CD4-positive, CD25-positive, alpha-beta regulatory T cell (primary cell): Measurements from ENCODE around the gene ZKSCAN1. TPM values are rescaled to one million over a fixed set of nuclear protein-coding genes. Genes with fewer than 3 reads are reported as not detected.
"Not testable (repeated sequence)": the region's sequence is repeated elsewhere in the genome, so short reads cannot be mapped to it uniquely, and the experiment has no call there.

Source experiments
- ATAC-seq, 2 donors: fragments of 150-1000 bp; cut with Tn5 transposase; one replicate each; pipeline ENCODE4 v1.10.0; 2021; ENCODE audit warnings: low read depth in 2 of 2, moderate number of reproducible peaks in 2 of 2, moderate library complexity in 1 of 2
- DNase-seq, 3 donors: peaks; one replicate each; pipeline versions ENCODE4 v3.0.0 to v3.0.0-alpha.2; 2012 to 2022; ENCODE audit warnings: mixed read lengths in 1 of 3
- H3K27ac ChIP-seq: one replicate; pipeline ENCODE4 v1.7.0; 2013; ENCODE audit warnings: mild to moderate bottlenecking, low read length; ENCODE audit not compliant: insufficient read depth, poor library complexity, severe bottlenecking
- H3K27me3 ChIP-seq: one replicate; pipeline ENCODE4 v1.7.0; 2013; ENCODE audit warnings: low read length; ENCODE audit not compliant: control insufficient read depth, insufficient read depth
- H3K36me3 ChIP-seq: one replicate; pipeline ENCODE4 v1.7.0; 2013; ENCODE audit warnings: mild to moderate bottlenecking, low read length, moderate library complexity; ENCODE audit not compliant: control insufficient read depth, insufficient read depth
- H3K4me1 ChIP-seq: 2 replicates; pipeline ENCODE4 v1.7.0; 2013; ENCODE audit warnings: mild to moderate bottlenecking, low read length; ENCODE audit not compliant: insufficient read depth, control insufficient read depth, poor library complexity, severe bottlenecking
- H3K4me3 ChIP-seq: one replicate; pipeline ENCODE4 v1.7.0; 2013; ENCODE audit warnings: low read depth, mild to moderate bottlenecking, low read length, moderate library complexity
- H3K9me3 ChIP-seq, 2 experiments: 1 replicate in 1 of 2; 2 replicates in 1 of 2; pipeline ENCODE4 v1.7.0; 2013; ENCODE audit warnings: low read length in 2 of 2, mild to moderate bottlenecking in 1 of 2, moderate library complexity in 1 of 2; ENCODE audit not compliant: control insufficient read depth in 2 of 2
- H3K27ac Mint-ChIP-seq, 3 donors: one replicate each; pipeline ENCODE4 v1.8.0; 2020 to 2022; ENCODE audit warnings: mild to moderate bottlenecking in 3 of 3, mixed read lengths in 3 of 3, moderate library complexity in 2 of 3
- H3K27me3 Mint-ChIP-seq: one replicate; pipeline ENCODE4 v1.8.0; 2022; ENCODE audit warnings: mild to moderate bottlenecking, mixed read lengths
- H3K36me3 Mint-ChIP-seq: one replicate; pipeline ENCODE4 v1.8.0; 2020; ENCODE audit warnings: mixed read lengths
- H3K4me1 Mint-ChIP-seq, 4 donors: one replicate each; pipeline ENCODE4 v1.8.0; 2020 to 2022; ENCODE audit warnings: mixed read lengths in 4 of 4, mild to moderate bottlenecking in 1 of 4
- H3K4me3 Mint-ChIP-seq, 4 donors: one replicate each; pipeline ENCODE4 v1.8.0; 2020 to 2022; ENCODE audit warnings: mild to moderate bottlenecking in 4 of 4, mixed read lengths in 4 of 4, moderate library complexity in 3 of 4
- H3K9me3 Mint-ChIP-seq, 7 donors: one replicate each; pipeline ENCODE4 v1.8.0; 2020 to 2022; ENCODE audit warnings: mixed read lengths in 7 of 7, mild to moderate bottlenecking in 3 of 7, moderate library complexity in 2 of 7
- polyA plus RNA-seq, 4 donors: library from polyadenylated mRNA; unstranded; fragments of 300-500 nt; fragmentation: Illumina TruSeq; gene quantifications; one replicate each; pipeline ENCODE4 v1.2.3, GENCODE V29; 2021
- total RNA-seq: library from RNA; stranded (reverse); gene quantifications from one replicate; pipeline ENCODE4 v1.2.3, GENCODE V29; 2022

Gene ZKSCAN1
- total and polyA plus RNA-seq, 5 donors from 2014 or later, result 21.6 to 57.8 (median 27.2) TPM

DNA sequence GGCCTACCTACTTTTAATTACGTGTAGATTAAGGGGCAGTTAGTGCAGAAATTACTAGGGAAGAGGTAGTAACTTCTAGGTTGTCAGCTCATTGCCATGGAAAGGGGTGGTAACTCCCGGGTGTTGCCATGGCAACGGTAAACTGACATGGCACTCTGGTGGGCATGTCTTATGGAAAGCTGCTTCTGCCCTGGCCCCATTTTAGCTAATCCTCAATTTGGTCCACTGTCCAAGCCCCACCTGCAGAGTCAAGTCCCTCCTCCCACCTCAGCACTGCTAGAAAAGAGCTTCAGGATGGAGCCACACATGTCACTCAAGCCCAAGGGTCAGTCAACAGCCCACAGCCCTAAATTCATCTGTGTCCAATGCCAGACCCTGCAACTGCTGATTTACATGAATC is 7.5 kb upstream of the ZKSCAN1 start:
- Mint-ChIP-seq H3K27me3 (peaks cover 9% of the 10 kb centered on the region), H3K36me3 (no peaks in the 10 kb centered on the region), H3K4me3 (no peak overlapping the region), H3K27ac (peak overlapping the region in 1 of 3 donors; percentile 44), H3K4me1 (no peaks in the 10 kb centered on the region), H3K9me3 (no peaks in the 10 kb centered on the region)
- H3K27ac ChIP-seq, result no peak overlapping the region
- H3K36me3 ChIP-seq, result no peaks in the 10 kb centered on the region
- H3K4me3 ChIP-seq, result no peak overlapping the region
- ATAC-seq (no peak), DNase-seq (no peak)
- no peaks in the 10 kb centered on the region for H3K27me3 ChIP-seq
- H3K9me3 ChIP-seq, result no peaks in the 10 kb centered on the region
- H3K4me1 ChIP-seq, result no peaks in the 10 kb centered on the region

DNA sequence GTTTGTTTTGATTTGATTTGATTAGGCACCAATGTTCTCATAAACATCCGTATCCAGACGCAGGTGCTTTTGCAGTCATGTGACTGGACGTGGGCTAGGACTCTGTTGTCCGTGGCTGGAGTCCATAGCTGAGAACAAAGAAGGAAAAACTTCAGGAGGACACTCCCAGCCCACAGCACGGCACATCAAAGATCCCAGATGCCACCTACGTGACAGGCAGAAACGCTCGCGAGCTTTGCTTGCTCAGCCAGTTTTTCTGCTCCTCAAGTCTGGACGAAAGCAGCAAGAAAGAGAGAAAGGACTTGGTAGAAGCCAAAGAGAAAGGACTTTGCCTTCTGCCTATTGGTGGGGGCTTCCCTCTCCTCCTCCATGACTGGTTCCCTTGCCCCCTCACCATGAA is 6.9 kb upstream of the ZKSCAN1 start:
- Mint-ChIP-seq H3K4me1 (peaks cover 0 to 4% (median 0%) of the 10 kb centered on the region in 4 donors), H3K4me3 (no peak overlapping the region), H3K9me3 (no peaks in the 10 kb centered on the region), H3K27me3 (peaks cover 9% of the 10 kb centered on the region), H3K36me3 (no peaks in the 10 kb centered on the region), H3K27ac (no peak overlapping the region)
- no peaks in the 10 kb centered on the region for H3K4me1 ChIP-seq
- no peaks in the 10 kb centered on the region for H3K9me3 ChIP-seq
- DNase-seq, result no peak
- no peaks in the 10 kb centered on the region for H3K36me3 ChIP-seq
- H3K4me3 ChIP-seq, result no peak overlapping the region
- ATAC-seq, result no peak
- H3K27ac ChIP-seq, result no peak overlapping the region
- H3K27me3 ChIP-seq, result no peaks in the 10 kb centered on the region

DNA sequence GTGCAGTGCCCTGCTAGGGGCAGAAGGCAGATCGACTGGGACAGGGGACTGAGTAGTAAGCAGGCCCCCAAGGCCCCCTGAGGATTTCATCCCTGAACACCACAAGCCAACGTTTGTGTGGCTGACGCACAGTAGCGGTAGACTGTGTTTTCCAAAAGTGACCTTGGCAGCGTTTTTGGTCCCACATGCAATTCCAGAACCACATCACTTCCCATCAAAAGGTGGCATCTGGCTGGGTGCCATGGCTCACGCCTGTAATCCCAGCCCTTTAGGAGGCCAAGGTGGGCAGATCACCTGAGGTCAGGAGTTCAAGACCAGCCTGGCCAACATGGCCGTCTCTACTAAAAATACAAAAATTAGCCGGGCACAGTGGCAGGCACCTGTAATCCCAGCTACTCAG is 5.4 kb upstream of the ZKSCAN1 start:
- H3K36me3 ChIP-seq, H3K27ac Mint-ChIP-seq, H3K27ac ChIP-seq, H3K9me3 Mint-ChIP-seq, H3K4me3 Mint-ChIP-seq, H3K36me3 Mint-ChIP-seq, ATAC-seq, H3K4me1 ChIP-seq, H3K9me3 ChIP-seq, H3K4me1 Mint-ChIP-seq, DNase-seq, H3K27me3 Mint-ChIP-seq, H3K4me3 ChIP-seq, H3K27me3 ChIP-seq: not testable (repeated sequence)

DNA sequence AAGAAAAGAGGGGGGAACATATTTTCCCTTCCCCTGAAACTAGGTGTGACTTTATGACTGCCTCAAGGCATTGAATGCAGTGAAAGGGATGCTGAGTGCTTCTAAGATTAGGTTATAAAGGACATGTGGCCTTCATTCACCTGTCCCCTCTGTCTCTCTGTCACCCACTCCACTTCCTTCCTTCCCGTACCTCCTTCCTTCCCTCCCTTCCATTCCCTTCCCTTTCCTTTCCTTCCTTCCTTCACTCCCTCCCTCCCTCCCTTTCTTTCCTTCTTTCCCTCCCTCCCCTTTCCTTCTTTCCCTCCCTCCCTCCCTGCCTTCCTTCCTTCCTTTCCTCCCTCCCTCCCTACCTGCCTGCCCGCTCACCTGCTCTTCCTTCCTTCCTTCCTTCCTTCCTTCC is 4.5 kb upstream of the ZKSCAN1 start:
- ATAC-seq (no peak), DNase-seq (no peak)
- peaks cover 9% of the 10 kb centered on the region for H3K27me3 Mint-ChIP-seq
- H3K9me3 Mint-ChIP-seq, result no peaks in the 10 kb centered on the region
- no peak overlapping the region for H3K4me3 Mint-ChIP-seq
- no peaks in the 10 kb centered on the region for H3K9me3 ChIP-seq
- H3K4me1 Mint-ChIP-seq, result peaks cover 0 to 12% (median 5%) of the 10 kb centered on the region in 4 donors
- no peak overlapping the region for H3K4me3 ChIP-seq
- no peaks in the 10 kb centered on the region for H3K27me3 ChIP-seq
- peaks cover 5% of the 10 kb centered on the region for H3K4me1 ChIP-seq
- no peak overlapping the region for H3K27ac ChIP-seq
- no peaks in the 10 kb centered on the region for H3K36me3 ChIP-seq
- no peak overlapping the region for H3K27ac Mint-ChIP-seq
- H3K36me3 Mint-ChIP-seq, result no peaks in the 10 kb centered on the region

DNA sequence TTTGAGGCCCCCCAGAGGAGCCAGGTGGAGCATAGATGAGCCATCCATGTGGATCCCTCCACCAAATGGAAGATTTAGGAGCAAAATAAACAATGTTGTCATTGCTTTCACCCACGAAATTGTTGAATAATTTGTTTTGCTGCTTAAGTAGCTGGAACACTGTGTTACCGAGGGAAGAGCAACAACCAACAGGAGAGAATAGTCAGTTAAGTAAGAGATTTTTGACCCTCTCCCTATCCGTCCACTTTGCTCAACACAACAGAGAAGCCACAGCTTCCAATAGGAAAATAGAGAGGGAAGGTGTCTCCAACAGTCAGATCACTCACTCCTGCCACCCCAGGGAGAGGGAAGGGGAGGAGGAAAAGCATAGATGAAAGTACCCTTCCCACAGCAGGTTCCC is 3.9 kb upstream of the ZKSCAN1 start:
- Histone ChIP-seq H3K4me1 (peaks cover 11% of the 10 kb centered on the region), H3K27ac (no peak overlapping the region), H3K36me3 (no peaks in the 10 kb centered on the region), H3K9me3 (no peaks in the 10 kb centered on the region), H3K27me3 (no peaks in the 10 kb centered on the region), H3K4me3 (no peak overlapping the region)
- Mint-ChIP-seq H3K36me3 (no peaks in the 10 kb centered on the region), H3K27me3 (peaks cover 9% of the 10 kb centered on the region), H3K4me3 (peak overlapping the region in 2 of 4 donors; percentile 25 to 51), H3K9me3 (no peaks in the 10 kb centered on the region), H3K4me1 (peaks cover 0 to 18% (median 11%) of the 10 kb centered on the region in 4 donors), H3K27ac (no peak overlapping the region)
- DNase-seq (no peak), ATAC-seq (no peak)

DNA sequence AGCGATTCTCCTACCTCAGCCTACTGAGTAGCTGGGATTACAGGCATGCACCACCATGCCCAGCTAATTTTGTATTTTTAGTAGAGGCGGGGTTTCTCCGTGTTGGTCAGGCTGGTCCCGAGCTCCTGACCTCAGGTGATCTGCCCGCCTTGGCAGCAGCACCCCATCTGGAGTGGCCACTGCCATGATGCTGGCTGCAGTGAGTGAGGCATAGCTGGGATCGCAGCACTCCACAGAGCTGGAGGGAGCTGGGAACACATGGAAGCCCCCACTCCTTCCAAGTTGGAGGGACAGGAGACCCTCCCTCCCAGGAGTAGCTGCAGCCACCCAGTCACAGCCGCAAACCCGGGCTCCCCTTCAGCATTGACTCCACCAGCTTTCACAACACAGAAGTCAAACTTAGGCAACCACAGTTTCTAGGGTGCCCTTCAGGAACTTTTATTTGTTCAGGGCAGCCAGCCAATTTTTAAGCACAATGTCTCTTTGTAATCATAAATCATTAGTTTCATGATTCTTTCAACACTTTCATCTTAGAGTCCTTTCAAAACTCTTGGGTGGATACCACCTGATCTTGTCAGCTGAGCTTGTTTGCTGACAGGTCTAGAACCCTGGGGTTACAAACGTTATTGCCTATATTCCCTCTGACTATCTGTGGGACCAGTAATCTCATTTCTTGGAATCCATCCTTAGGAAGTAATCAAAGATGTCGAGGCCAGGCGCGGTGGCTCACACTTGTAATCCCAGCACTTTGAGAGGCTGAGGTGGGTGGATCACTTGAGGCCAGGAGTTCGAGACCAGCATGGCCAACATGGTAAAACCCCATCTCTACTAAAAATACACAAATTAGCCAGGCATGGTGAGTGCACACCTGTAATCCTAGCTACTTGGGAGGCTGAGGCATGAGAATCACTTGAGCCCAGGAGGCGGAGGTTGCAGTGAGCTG is 2.7 kb upstream of the ZKSCAN1 start:
- Mint-ChIP-seq H3K4me1 (peaks cover 0 to 28% (median 16%) of the 10 kb centered on the region in 4 donors), H3K4me3 (peak overlapping the region in 1 of 4 donors; percentile 61)
- H3K4me1 ChIP-seq, result peaks cover 18% of the 10 kb centered on the region
- not testable (repeated sequence) for DNase-seq, H3K9me3 Mint-ChIP-seq, H3K27ac ChIP-seq, H3K36me3 ChIP-seq, ATAC-seq, H3K27me3 Mint-ChIP-seq, H3K36me3 Mint-ChIP-seq, H3K27me3 ChIP-seq, H3K4me3 ChIP-seq, H3K9me3 ChIP-seq, H3K27ac Mint-ChIP-seq

DNA sequence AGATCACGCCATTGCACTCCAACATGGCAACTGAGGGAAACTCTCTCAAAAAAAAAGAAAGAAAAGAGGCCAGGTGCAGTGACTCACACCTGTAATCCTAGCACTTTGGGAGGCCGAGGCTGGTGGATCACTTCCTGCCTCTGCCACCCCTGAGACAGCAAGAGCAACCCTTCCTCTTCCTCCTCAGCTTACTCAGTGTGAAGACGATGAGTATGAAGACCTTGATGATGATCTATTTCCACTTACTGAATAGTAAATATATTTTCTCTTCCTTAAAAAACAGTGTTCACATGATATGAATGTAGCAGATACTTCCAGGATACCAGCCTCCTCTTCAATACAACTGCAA is 2.1 kb upstream of the ZKSCAN1 start:
- DNase-seq, result peak in 1 of 3 donors; percentile 43
- Mint-ChIP-seq H3K4me1 (peaks cover 6 to 33% (median 19%) of the 10 kb centered on the region in 4 donors), H3K4me3 (peak overlapping the region in 1 of 4 donors; percentile 35), H3K9me3 (no peaks in the 10 kb centered on the region), H3K36me3 (no peaks in the 10 kb centered on the region), H3K27me3 (no peaks in the 10 kb centered on the region), H3K27ac (peak overlapping the region in 1 of 3 donors; percentile 48)
- no peaks in the 10 kb centered on the region for H3K36me3 ChIP-seq
- no peaks in the 10 kb centered on the region for H3K9me3 ChIP-seq
- no peak overlapping the region for H3K27ac ChIP-seq
- no peaks in the 10 kb centered on the region for H3K27me3 ChIP-seq
- ATAC-seq, result peak; percentile 37 to 38
- peaks cover 18% of the 10 kb centered on the region for H3K4me1 ChIP-seq
- H3K4me3 ChIP-seq, result no peak overlapping the region
